ENCODE measurements around the gene COL18A1. TPM values are rescaled to one million over a fixed set of nuclear protein-coding genes. Genes with fewer than 3 reads are reported as not detected.

The COL18A1 gene
- total and polyA plus RNA-seq, 2 of the 8 experiments (the other 6 are each of a cell fraction or from before 2014, with no cell fraction given): 145 to 201 TPM

DNA sequence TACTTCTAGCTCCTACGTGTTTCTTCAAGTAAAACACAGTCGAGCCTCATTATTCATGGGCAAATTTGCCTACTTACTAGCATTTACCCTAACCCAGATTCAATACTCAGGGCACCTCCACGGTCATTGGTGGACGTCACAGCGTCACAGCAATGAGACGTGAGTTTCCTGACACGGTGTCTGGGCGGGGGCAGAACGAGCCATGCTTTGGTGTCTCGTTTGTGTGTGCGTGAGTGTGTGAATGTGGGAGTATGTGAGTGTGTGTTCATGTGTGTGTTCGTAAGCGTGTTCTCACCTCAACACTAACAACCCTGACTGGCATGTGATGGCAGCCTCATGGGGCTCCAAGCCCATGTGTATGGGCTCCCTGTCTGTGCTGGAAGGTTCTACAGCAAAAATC is 17.5 kb upstream of the COL18A1 start:
- H3K4me1 ChIP-seq (replicated peaks in 1 of 4; ENCODE audit: control insufficient read depth in 3 of 4, insufficient read depth in 4 of 4, low read length in 3 of 4): peaks cover 0 to 3% (median 0%) of the 10 kb centered on the region in 4 experiments; a peak in 5 of 7 replicates
- H3K56ac ChIP-seq (replicated peaks; ENCODE audit: insufficient read length, low read depth, low read length): no peak overlapping the region
- no peak overlapping the region for H3K23ac ChIP-seq (ENCODE audit: insufficient read length)
- H3K36me3 ChIP-seq (ENCODE audit: control insufficient read depth in 2 of 4, insufficient read depth in 4 of 4, low read length in 3 of 4): no peaks in the 10 kb centered on the region
- no peak overlapping the region for H4K8ac ChIP-seq (ENCODE audit: extremely low read depth, insufficient read depth, low read length)
- FAIRE-seq (no peak), DNase-seq (ENCODE audit: low read depth in 1 of 2, low spot score in 2 of 2) (no peak)
- no peaks in the 10 kb centered on the region for H3K79me1 ChIP-seq (ENCODE audit: low read depth, low read length)
- no peak overlapping the region for H2AFZ ChIP-seq (ENCODE audit: low read length)
- H3K9me3 ChIP-seq (ENCODE audit: insufficient read depth in 2 of 2, low read depth in 1 of 2, low read length in 1 of 2): peaks cover 0 to 3% of the 10 kb centered on the region in 2 experiments; a peak in 1 of 4 replicates
- H3K79me2 ChIP-seq (ENCODE audit: control insufficient read depth in 1 of 2, insufficient read depth in 2 of 2, low read length in 2 of 2): no peaks in the 10 kb centered on the region
- no peak overlapping the region for H2BK12ac ChIP-seq (ENCODE audit: low read depth, low read length)
- peak overlapping the region; percentile 1; the same call in 1 of the 2 replicates for H2BK15ac ChIP-seq (ENCODE audit: low read length)
- no peak overlapping the region for H3K9ac ChIP-seq (replicated peaks in 1 of 4; ENCODE audit: extremely low read depth in 1 of 4, low read depth in 3 of 4, low read length in 3 of 4)
- H3K27ac ChIP-seq (ENCODE audit: low read depth, low read length): no peak overlapping the region
- ChIA-PET CTCF (ENCODE audit: partially characterized antibody) (interaction anchor here (0.6 to 5.1 kb wide), 8 partner anchors 11 to 95 kb away, joined by 3 to 25 read pairs (median 4); no protein-coding TSS in a partner anchor), POLR2A (ENCODE audit: partially characterized antibody) (no interaction called here)
- H3K23me2 ChIP-seq (ENCODE audit: low read depth, low read length): no peaks in the 10 kb centered on the region
- no peaks in the 10 kb centered on the region for H4K20me1 ChIP-seq (replicated peaks in 1 of 2; ENCODE audit: control insufficient read depth in 1 of 2, insufficient read depth in 2 of 2, low read length in 2 of 2)
- H2BK5ac ChIP-seq (ENCODE audit: low read depth, low read length): 0 out of 2 replicates have a peak overlapping the region, but pooled peaks have one; percentile 4
- no peak overlapping the region for H3K18ac ChIP-seq (ENCODE audit: extremely low read depth, low read length)
- WGBS, 2 experiments (ENCODE audit: extremely low coverage in 1 of 2, insufficient coverage in 1 of 2, insufficient read length in 1 of 2, insufficient replicate concordance in 2 of 2, low coverage in 1 of 2, low lambda C conversion rate in 2 of 2, missing lambda C conversion rate in 1 of 2): 93 to 100% methylated on average over 2 to 13 of the region's 13 CpGs
- H2BK120ac ChIP-seq (replicated peaks; ENCODE audit: low read depth, low read length): no peak overlapping the region
- 0 out of 7 replicates have a peak, but pooled peaks cover 0 to 2% (median 0%) of the 10 kb centered on the region in 4 experiments for H3K27me3 ChIP-seq (replicated peaks in 1 of 4; ENCODE audit: control insufficient read depth in 3 of 4, extremely low read depth in 1 of 4, insufficient read depth in 3 of 4, low read length in 3 of 4)
- H3K4ac ChIP-seq (replicated peaks; ENCODE audit: insufficient read length, low read depth, low read length): peak overlapping the region; percentile 65
- H3K14ac ChIP-seq (ENCODE audit: insufficient read length): no peak overlapping the region
- H3K4me3 ChIP-seq (ENCODE audit: extremely low read depth in 1 of 4, insufficient read depth in 2 of 4, low read depth in 3 of 4, low read length in 4 of 4): no peak overlapping the region
- H2BK20ac ChIP-seq (ENCODE audit: low read length): no peak overlapping the region
- no peak overlapping the region for H4K5ac ChIP-seq (ENCODE audit: insufficient read length, low read depth, low read length)
- no peak overlapping the region for H3K4me2 ChIP-seq (ENCODE audit: insufficient read depth in 1 of 2, low read depth in 2 of 2, low read length in 2 of 2)
- H2AK5ac ChIP-seq (ENCODE audit: low read depth, low read length): no peak overlapping the region
- H4K91ac ChIP-seq (replicated peaks; ENCODE audit: insufficient read length, low read length): peak overlapping the region; percentile 55
- no peak for TF ChIP-seq YY1 (IDR thresholded peaks at IDR 0.05; ENCODE audit: low read depth, low read length)
- TF ChIP-seq TCF12 (IDR thresholded peaks at IDR 0.05; ENCODE audit: low read depth, low read length): no peak
- TF ChIP-seq NRF1 (IDR thresholded peaks at IDR 0.05; ENCODE audit: low read depth, low read length): no peak
- TF ChIP-seq, protein P1, sequence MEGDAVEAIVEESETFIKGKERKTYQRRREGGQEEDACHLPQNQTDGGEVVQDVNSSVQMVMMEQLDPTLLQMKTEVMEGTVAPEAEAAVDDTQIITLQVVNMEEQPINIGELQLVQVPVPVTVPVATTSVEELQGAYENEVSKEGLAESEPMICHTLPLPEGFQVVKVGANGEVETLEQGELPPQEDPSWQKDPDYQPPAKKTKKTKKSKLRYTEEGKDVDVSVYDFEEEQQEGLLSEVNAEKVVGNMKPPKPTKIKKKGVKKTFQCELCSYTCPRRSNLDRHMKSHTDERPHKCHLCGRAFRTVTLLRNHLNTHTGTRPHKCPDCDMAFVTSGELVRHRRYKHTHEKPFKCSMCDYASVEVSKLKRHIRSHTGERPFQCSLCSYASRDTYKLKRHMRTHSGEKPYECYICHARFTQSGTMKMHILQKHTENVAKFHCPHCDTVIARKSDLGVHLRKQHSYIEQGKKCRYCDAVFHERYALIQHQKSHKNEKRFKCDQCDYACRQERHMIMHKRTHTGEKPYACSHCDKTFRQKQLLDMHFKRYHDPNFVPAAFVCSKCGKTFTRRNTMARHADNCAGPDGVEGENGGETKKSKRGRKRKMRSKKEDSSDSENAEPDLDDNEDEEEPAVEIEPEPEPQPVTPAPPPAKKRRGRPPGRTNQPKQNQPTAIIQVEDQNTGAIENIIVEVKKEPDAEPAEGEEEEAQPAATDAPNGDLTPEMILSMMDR (IDR thresholded peaks at IDR 0.05; ENCODE audit: control extremely low read depth in 1 of 3, insufficient read depth in 1 of 3, low read depth in 1 of 3, low read length in 3 of 3): no peak
- TF ChIP-seq POU5F1 (IDR thresholded peaks at IDR 0.05; ENCODE audit: low read depth, low read length): no peak
- no peak for TF ChIP-seq PHF8 (conservative IDR thresholded peaks at IDR 0.05; ENCODE audit: low read depth, low read length)
- TF ChIP-seq JUND (IDR thresholded peaks at IDR 0.05; ENCODE audit: low read length): no peak
- no peak for TF ChIP-seq KDM4A (IDR thresholded peaks at IDR 0.05; ENCODE audit: low read depth, low read length, severe bottlenecking)
- no peak for TF ChIP-seq SRF (IDR thresholded peaks at IDR 0.05; ENCODE audit: low read depth, low read length)
- TF ChIP-seq, protein P2, sequence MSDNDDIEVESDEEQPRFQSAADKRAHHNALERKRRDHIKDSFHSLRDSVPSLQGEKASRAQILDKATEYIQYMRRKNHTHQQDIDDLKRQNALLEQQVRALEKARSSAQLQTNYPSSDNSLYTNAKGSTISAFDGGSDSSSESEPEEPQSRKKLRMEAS (IDR thresholded peaks at IDR 0.05): no peak
- TF ChIP-seq SIRT6 (IDR thresholded peaks at IDR 0.05; ENCODE audit: low read length): no peak
- TF ChIP-seq RBBP5 (IDR thresholded peaks at IDR 0.05; ENCODE audit: borderline replicate concordance, low read depth, low read length): no peak

Measured in H1 (cell line).